Fibroblast of lung (primary cell): ENCODE data around the gene MYO18B. TPM values are rescaled to one million over a fixed set of nuclear protein-coding genes. Genes with fewer than 3 reads are reported as not detected.

Experiments
- DNase-seq, 2 donors: peaks; one replicate each; pipeline versions ENCODE4 v3.0.0 to v3.0.0-alpha.2; 2010; ENCODE audit warnings: low read depth in 2 of 2
- H2AFZ ChIP-seq: 2 replicates; pipeline ENCODE4 v1.5.1; 2012; ENCODE audit warnings: low read length, control low read depth, inconsistent platforms
- H3K27ac ChIP-seq: 2 replicates; pipeline ENCODE4 v1.5.1; 2011; ENCODE audit warnings: low read length, control low read depth; ENCODE audit not compliant: insufficient read depth
- H3K27me3 ChIP-seq: 2 replicates; pipeline ENCODE4 v1.5.1; 2011; ENCODE audit warnings: mild to moderate bottlenecking, low read length; ENCODE audit not compliant: control insufficient read depth, insufficient read depth
- H3K36me3 ChIP-seq: 2 replicates; pipeline ENCODE4 v1.5.1; 2011; ENCODE audit warnings: low read length; ENCODE audit not compliant: control insufficient read depth, insufficient read depth
- H3K4me1 ChIP-seq: 2 replicates; pipeline ENCODE4 v1.5.1; 2011; ENCODE audit warnings: low read length; ENCODE audit not compliant: control insufficient read depth, insufficient read depth; ENCODE audit errors: extremely low read depth
- H3K4me2 ChIP-seq: 2 replicates; pipeline ENCODE4 v1.5.1; 2011; ENCODE audit warnings: low read length, control low read depth; ENCODE audit not compliant: insufficient read depth; ENCODE audit errors: extremely low read depth
- H3K4me3 ChIP-seq, 4 experiments: fragments of 200-600 bp in 1 of 4; sonication (generic) in 1 of 4; replicated peaks in 1 of 4; 2 replicates each; pipeline ENCODE4 v1.5.1; 2011 to 2016; ENCODE audit warnings: low read length in 4 of 4, low read depth in 3 of 4, mild to moderate bottlenecking in 3 of 4, control low read depth in 2 of 4, inconsistent platforms in 1 of 4, mixed read lengths in 1 of 4; ENCODE audit not compliant: insufficient read depth in 1 of 4; ENCODE audit errors: control extremely low read depth in 1 of 4
- H3K79me2 ChIP-seq: 2 replicates; pipeline ENCODE4 v1.5.1; 2012; ENCODE audit warnings: mild to moderate bottlenecking, low read length, inconsistent platforms; ENCODE audit not compliant: control insufficient read depth, insufficient read depth
- H3K9ac ChIP-seq: 2 replicates; pipeline ENCODE4 v1.5.1; 2011; ENCODE audit warnings: mild to moderate bottlenecking, low read length, control low read depth; ENCODE audit not compliant: insufficient read depth
- H3K9me3 ChIP-seq: 2 replicates; pipeline ENCODE4 v1.5.1; 2012; ENCODE audit warnings: low read depth, low read length; ENCODE audit not compliant: control insufficient read depth, insufficient read depth
- H4K20me1 ChIP-seq: 2 replicates; pipeline ENCODE4 v1.5.1; 2011; ENCODE audit warnings: low read length; ENCODE audit not compliant: control insufficient read depth, insufficient read depth; ENCODE audit errors: extremely low read depth
- EZH2 ChIP-seq: IDR thresholded peaks from 2 replicates; pipeline ENCODE4 v1.5.1; 2012; ENCODE audit warnings: low read length, control low read depth, mild to moderate bottlenecking; ENCODE audit errors: missing control alignments
- polyA plus RNA-seq, 2 donors: library from polyadenylated mRNA; depleted of rRNA in 1 of 2; stranded (reverse) in 1 of 2; unstranded in 1 of 2; fragments of >200 nt; gene quantifications; 2 replicates each; pipeline ENCODE4 v1.2.1, GENCODE V29; 2011 to 2012; ENCODE audit warnings: missing spikeins in 1 of 2
- total RNA-seq: library from RNA; depleted of rRNA; stranded (reverse); fragments of >200 nt; gene quantifications from 2 replicates; pipeline ENCODE4 v1.2.1, GENCODE V29; 2014
- TF ChIP-seq, protein P1 (sequence below), 2 donors: IDR thresholded peaks in 1 of 2; conservative IDR thresholded peaks in 1 of 2; 1 replicate in 1 of 2; 2 replicates in 1 of 2; pipeline ENCODE4 v1.5.1; 2011 to 2012; ENCODE audit warnings: low read length in 2 of 2, control low read depth in 1 of 2, inconsistent platforms in 1 of 2, low read depth in 1 of 2, mild to moderate bottlenecking in 1 of 2

Gene MYO18B
- total and polyA plus RNA-seq, 2 donors (not counting 1 experiment from before 2014, with no cell fraction given): 0.17 TPM; not detected in 1

DNA sequence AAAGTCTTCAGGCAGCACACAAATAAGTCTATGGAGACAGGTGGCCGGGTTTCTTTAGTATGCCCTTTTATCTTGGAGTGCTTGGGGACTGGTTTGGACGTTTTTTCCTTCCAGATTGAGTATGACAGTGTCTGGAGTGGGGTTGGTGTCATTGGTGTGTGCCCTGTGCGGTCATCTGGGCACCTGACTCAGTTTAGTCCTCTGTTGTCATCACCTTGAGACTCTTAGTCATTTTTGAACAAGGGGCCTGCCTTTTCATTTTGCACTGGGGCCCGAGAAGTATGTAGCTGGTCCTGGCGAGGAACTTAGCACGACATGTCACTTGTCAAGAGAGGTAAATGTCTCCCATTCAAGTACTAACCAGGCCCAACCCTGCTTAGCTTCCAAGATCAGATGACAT is 27.2 kb upstream of the MYO18B start:
- H3K4me3 ChIP-seq: no peak overlapping the region
- no peak overlapping the region for H3K27ac ChIP-seq
- no peaks in the 10 kb centered on the region for H3K27me3 ChIP-seq
- no peak for TF ChIP-seq EZH2
- TF ChIP-seq, protein P1, sequence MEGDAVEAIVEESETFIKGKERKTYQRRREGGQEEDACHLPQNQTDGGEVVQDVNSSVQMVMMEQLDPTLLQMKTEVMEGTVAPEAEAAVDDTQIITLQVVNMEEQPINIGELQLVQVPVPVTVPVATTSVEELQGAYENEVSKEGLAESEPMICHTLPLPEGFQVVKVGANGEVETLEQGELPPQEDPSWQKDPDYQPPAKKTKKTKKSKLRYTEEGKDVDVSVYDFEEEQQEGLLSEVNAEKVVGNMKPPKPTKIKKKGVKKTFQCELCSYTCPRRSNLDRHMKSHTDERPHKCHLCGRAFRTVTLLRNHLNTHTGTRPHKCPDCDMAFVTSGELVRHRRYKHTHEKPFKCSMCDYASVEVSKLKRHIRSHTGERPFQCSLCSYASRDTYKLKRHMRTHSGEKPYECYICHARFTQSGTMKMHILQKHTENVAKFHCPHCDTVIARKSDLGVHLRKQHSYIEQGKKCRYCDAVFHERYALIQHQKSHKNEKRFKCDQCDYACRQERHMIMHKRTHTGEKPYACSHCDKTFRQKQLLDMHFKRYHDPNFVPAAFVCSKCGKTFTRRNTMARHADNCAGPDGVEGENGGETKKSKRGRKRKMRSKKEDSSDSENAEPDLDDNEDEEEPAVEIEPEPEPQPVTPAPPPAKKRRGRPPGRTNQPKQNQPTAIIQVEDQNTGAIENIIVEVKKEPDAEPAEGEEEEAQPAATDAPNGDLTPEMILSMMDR (conservative IDR thresholded peaks at IDR 0.05 in 1 of 2, IDR thresholded peaks at IDR 0.05 in 1 of 2; ENCODE audit: low read depth in 1 of 2, low read length in 2 of 2): no peak
- H4K20me1 ChIP-seq: no peaks in the 10 kb centered on the region
- no peaks in the 10 kb centered on the region for H3K79me2 ChIP-seq
- no peak overlapping the region for H3K4me2 ChIP-seq
- no peaks in the 10 kb centered on the region for H3K36me3 ChIP-seq
- no peak overlapping the region for H3K9ac ChIP-seq
- H3K4me1 ChIP-seq: no peaks in the 10 kb centered on the region
- no peak for DNase-seq
- H3K9me3 ChIP-seq: no peaks in the 10 kb centered on the region
- H2AFZ ChIP-seq: no peak overlapping the region

DNA sequence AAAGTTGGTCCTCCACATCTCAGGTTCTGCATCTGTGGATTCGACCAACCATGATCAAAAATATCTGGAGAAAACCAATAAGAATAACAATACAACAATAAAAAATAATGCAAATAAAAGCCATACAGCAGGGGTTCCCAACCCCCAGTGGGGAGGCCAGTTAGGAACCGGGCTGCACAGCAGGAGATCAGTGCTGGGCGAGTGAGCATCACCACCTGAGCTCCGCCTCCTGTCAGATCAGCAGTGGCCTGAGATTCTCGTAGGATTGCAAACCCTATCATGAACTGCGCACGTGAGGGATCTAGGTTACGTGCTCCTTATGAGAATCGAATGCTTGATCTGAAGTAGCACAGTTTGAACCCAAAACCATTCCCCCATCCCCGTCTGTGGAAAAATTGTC is 25.4 kb upstream of the MYO18B start:
- H3K4me2 ChIP-seq: no peak overlapping the region
- no peaks in the 10 kb centered on the region for H4K20me1 ChIP-seq
- DNase-seq: no peak
- no peak overlapping the region for H3K9ac ChIP-seq
- H3K9me3 ChIP-seq: no peaks in the 10 kb centered on the region
- no peaks in the 10 kb centered on the region for H3K36me3 ChIP-seq
- H3K4me3 ChIP-seq: no peak overlapping the region
- no peak overlapping the region for H3K27ac ChIP-seq
- no peak overlapping the region for H2AFZ ChIP-seq
- H3K79me2 ChIP-seq: no peaks in the 10 kb centered on the region
- TF ChIP-seq EZH2: no peak
- TF ChIP-seq, protein P1 (conservative IDR thresholded peaks at IDR 0.05 in 1 of 2, IDR thresholded peaks at IDR 0.05 in 1 of 2; ENCODE audit: low read depth in 1 of 2, low read length in 2 of 2): no peak
- no peaks in the 10 kb centered on the region for H3K27me3 ChIP-seq
- no peaks in the 10 kb centered on the region for H3K4me1 ChIP-seq

DNA sequence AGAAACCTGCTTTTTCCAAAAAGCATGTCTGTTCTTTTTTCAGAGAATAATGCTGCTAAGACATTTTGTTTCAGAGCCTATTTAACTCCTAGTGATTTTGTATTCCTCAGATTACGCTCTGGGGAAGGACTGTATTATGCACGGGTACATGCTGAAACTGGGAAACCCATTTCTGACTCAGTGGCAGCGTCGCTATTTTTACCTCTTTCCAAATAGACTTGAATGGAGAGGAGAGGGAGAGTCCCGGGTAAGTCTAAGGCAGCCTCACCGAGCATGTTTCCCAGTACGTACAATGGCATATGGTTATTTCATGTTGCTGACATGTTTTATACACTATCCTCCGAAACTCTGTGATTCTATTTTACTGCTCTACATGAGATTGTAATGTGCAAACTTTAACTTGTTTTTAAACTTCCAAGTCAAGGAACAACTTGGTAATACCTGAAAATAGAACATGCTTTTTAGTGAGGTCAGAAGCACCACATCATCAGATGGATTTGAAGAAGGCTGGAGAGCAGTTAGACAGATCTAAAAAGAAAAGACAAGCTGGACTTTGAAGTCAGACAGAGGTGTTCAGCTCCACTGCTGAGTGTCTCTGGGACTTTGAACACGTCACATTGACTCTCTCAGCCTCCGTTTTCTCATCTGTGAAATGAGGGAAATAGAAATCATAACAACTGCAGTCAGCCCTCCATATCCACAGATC is 23.7 kb upstream of the MYO18B start:
- no peak overlapping the region for H3K9ac ChIP-seq
- no peaks in the 10 kb centered on the region for H4K20me1 ChIP-seq
- H3K27me3 ChIP-seq: no peaks in the 10 kb centered on the region
- no peak overlapping the region for H3K4me2 ChIP-seq
- no peaks in the 10 kb centered on the region for H3K79me2 ChIP-seq
- no peak for DNase-seq
- no peak overlapping the region for H2AFZ ChIP-seq
- no peaks in the 10 kb centered on the region for H3K36me3 ChIP-seq
- H3K4me1 ChIP-seq: no peaks in the 10 kb centered on the region
- no peak overlapping the region for H3K27ac ChIP-seq
- TF ChIP-seq, protein P1 (conservative IDR thresholded peaks at IDR 0.05 in 1 of 2, IDR thresholded peaks at IDR 0.05 in 1 of 2; ENCODE audit: low read depth in 1 of 2, low read length in 2 of 2): no peak
- no peak for TF ChIP-seq EZH2
- no peaks in the 10 kb centered on the region for H3K9me3 ChIP-seq
- no peak overlapping the region for H3K4me3 ChIP-seq
